GM19455 (cell line): ENCODE data around the gene HTR7.
"Not testable (repeated sequence)": the region's sequence is repeated elsewhere in the genome, so short reads cannot be mapped to it uniquely, and the experiment has no call there.

Experiments used
- ATAC-seq: cut with Tn5 transposase; IDR thresholded peaks from one replicate; pipeline ENCODE4 v1.9.1; 2021; ENCODE audit not compliant: unreplicated experiment

The HTR7 gene

DNA sequence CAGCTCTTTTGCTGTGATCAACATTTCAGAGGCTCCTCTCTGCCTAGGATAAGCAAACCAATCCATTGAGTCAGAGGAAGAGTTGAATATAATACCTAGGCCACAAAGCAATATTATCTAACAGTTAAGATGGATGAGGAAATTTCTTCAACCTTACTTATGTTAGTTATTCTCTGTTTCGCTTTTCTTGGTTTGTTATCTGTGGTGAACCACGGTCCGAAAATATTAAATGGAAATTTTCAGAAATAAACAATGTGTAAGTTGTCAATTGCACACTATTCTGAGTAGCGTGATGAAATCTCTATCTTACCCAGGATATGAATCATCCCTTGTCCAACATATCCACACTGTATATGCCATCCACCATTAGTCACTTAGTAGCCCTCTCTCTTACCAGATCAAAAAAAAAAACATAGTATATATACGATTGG is 1.5 kb upstream of the HTR7 start:
- no peak for ATAC-seq

DNA sequence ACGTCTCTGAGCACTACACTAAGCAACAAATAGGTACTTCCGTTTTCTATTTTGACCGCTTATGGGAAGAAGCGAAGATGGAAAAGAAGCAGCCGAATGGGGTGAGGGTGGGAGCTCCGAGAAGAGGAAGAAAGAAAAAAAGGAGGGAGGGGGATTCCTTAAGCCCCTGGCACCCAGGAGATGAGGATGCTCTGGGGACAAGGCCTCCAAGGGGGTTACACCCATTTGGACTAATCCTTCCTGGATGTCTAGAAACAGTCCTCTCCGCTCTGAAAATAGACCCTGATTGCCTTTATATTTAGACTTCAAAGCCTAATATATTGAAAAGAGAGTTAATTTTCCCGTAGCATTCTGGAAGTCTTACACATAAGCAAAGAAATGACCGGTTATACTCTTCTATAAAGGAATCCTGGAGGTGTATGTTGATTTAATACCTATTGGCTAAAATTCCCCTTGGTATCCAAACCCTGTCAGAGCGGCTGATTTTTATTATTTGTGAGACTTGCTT is 676 bp upstream of the HTR7 start:
- no peak for ATAC-seq

DNA sequence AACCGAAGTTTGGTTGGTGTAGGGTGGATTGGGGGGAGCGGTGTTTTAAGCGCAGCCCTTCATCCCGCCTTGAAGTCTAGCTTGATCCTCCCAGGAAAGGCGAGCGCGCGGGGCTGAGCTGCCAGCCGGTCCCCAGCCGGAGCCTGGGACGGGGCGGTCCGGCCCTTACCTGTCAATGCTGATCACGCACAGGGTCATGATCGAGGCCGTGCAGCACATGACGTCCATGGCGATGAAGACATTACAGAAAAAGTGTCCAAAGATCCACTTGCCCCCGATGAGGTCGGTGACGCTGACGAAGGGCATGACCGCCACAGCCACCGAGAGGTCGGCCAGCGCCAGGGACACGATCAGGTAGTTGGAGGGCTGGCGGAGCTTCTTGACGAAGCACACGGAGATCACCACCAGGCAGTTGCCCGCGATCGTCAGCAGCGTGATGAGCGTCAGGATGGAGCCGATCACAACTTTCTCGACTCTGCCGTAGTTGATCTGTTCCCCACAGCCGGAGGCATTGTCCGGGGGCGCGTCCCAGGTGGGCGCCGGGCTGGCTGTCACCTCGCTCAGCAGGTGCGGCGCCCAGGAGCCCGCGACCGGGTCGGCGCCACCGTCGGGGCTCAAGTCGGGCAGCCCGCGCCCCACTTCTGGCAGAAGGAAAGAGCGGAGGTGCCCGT is 740 bp downstream of the HTR7 start:
- no peak for ATAC-seq

DNA sequence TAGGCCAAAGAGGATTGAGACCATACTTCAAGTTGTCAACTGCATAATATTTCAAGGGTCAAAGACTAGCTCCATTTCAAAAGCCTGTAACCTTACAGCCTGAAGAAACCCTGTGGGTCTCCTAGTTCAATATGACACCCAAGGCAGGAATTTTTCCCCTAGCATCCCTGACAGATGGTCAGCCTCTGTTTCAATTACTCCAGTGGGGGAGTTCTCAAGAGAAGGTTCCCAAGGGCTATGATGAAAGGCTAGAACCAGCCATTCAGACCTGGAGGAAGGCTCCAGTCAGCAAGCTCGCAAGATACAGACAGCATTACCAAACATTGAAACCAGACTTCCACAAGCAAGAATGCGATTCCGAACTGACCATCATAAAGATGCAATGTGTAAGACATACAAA is 1.6 kb downstream of the HTR7 start:
- no peak for ATAC-seq

DNA sequence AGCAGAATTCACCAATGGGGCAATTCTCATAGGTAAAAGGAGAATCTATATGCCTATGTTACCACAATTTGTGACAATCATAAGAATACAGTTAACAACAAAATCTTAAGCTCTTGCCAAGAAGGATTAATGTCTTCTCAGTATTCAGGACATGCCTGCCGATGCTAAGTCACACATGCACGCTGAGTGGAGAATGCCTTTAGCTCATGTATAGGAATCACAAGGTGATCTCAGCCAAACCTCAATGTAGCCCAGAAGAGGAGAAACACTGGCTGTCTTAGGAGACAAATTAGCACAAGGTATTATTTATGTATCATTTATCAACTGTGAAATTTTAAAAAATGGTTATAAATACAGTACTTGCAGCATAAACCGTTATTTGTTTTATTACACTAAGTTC is 2.7 kb downstream of the HTR7 start:
- ATAC-seq = no peak

DNA sequence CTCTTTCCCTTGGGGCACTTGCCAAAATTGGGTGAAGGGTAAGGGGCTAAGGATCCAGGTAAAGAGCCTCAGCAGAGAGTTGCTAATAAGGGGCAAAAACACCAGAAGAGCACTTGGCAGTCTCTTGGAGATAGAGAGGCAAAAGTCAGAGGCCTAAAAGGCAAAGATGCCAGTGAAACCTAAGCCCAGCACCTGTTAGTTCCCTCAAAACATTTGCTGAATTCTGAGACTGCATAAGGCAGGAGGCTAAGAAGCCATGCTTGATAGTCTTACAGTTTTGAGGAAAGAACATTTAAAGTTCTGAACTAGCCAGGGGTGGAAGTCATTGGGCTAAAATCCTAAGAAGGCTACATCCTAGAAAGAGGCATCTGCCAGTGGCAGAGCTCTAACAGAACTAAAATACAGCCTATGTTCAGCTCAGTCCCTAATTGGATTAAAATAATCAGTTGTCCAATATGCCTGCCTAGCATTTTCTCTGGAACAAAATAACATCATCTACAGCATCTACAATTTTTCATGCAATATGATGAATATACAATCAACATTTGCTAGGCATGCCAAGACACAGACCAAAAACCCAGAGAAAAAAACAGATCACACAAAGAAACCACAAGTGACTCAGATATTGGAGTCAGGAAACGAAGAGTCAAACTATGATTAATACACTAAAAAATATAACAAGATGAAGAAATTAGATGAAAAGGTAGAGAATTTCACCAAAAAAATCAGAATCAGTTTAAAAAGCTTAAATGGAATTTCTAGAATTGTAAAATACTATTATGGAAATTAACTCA is 7.7 kb downstream of the HTR7 start:
- no peak for ATAC-seq

DNA sequence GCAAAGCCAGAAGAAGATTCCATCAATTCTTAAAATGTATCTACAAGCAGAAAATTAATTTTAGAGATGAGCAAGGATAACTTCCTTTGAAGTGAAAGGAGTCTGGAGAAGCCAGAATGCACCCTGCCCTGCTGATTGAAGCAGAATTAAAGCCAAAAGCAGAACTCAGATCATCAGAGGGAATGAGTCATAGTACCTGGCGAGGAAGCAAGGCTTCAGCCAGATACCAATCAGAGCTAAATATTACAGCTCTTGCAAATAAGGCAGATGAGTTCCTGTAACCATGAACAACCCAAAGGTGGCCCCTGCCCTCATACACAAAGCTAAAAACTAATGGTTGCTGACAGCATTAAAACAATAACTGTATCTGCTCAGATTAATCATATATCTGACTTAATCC is 10.4 kb downstream of the HTR7 start:
- no peak for ATAC-seq

DNA sequence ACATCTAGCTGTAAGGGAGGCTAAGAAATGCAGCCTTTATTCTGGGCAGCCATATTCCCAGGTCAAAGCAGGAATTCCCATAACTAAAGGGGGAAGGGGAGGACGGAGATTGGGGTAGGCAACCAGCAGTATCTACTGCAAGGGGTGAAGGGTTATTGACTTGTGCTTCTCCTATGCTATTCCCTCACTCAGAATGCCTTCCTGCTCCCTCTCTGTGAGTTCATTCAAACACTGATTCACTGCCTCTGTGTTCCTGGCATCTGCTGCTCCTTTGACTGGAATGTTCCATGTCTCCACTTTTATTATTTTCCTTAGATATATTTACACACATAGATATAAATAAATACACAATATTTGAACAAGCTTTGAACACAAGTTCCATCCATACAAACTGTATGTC is 11.1 kb downstream of the HTR7 start:
- ATAC-seq = no peak

DNA sequence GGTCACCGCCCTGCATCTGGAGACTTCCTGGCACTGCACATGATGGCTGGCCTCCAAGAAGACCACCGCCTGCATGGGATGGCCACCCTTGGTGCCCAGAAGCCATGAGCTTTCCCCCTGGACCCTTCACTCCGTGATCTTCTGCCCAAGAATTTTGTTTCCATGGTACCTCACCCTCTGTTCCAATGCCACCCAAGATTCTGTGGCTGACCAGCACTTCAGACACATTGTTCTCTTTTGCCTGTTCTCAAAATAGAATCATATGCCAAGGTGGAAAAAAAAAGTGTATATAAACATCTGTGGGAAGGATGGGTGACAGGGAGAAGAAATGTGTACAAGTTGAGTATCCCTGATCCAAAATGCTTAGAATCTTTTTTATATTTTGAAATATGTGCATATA is 12.1 kb downstream of the HTR7 start:
- no peak for ATAC-seq

DNA sequence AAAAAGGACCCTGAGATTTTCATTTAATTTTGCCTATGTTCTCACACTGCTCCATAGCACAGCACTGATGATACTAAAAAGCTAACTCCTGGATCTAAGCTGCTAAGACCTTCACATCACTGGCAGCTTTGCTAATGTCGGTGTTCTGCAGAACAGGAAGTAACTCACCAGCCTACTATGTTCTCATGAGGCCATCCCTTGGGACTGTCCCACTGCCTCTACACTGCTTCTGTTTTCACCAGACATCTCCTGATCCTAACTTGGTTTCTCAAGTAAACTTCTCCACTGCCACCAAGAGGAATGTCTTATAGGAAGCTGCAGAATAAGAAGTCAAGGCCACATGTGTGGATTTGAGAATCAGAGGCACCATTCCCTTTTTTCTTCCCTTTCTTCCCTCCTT is 15.1 kb downstream of the HTR7 start:
- no peak for ATAC-seq

DNA sequence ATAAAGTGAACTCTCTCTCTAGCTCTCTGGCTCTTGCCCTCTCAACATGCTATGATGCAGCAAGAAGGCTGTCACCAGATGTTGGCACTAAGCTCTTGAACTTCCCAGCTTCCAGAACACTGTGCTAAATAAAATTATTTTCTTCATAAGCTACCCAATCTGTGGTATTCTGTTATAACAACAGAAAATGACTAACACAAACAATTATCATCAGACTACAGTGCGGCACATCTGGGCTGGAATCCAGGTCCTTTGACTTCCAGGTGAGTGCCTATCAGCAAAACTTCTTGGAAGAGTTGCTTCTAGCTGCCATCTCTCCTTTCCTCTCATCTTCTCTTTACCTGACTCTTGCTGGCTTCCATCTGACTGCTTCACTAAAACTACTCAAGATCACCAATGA is 20.4 kb downstream of the HTR7 start:
- ATAC-seq = no peak

DNA sequence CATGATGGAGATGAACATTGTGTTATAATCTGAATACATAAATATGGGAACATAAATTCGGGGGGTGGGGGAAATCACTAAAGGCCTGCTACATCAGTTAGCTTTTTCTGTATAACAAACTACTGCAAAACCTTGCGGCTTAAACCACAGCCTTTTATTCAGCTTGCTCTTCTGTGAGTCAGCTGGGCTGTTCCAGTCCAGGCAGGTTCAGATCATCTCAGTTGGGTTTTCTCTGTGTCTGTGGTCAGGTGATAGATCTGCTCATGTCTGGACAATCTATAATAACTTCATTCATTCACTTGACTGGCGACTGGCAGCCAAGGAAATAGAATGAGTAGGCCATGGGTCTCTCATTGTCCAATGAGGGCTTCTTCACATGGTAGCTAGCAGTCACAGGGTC is 23.5 kb downstream of the HTR7 start:
- ATAC-seq = no peak

DNA sequence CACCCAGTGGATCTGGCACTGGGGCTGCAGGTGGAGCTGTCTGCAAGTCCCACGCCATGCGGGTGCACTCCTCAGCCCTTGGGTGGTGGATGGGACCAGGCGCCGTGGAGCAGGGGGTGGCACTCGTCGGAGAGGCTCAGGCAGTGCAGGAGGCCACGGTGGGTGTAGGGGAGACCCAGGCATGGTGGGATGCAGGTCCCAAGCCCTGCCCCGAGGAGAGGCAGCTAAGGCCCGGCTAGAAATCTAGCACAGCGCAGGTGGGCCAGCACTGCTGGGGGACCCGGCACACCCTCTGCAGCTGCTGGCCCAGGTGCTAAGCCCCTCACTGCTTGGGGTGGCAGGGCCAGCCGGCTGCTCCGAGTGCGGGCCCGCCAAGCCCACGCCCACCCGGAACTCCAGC is 25.7 kb downstream of the HTR7 start:
- ATAC-seq = no peak

DNA sequence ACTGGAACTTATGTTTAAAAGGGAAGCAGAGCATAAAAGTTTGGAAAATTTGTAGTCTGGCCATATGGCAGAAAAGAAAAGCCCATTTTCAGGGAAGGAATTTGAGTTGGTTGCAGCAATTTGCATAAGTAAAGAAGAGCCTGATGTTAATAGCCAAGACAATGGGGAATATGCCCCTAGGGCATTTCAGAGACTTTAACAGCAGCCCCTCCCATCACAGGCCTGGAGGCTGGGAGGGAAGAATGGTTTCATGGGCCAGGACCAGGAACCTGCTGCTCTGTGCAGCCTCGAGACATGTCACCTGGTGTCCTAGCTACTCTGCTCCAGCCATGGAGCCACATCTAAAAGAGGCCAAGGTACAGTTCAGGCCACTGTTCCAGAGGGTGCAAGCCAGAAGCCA is 35.3 kb downstream of the HTR7 start:
- no peak for ATAC-seq

DNA sequence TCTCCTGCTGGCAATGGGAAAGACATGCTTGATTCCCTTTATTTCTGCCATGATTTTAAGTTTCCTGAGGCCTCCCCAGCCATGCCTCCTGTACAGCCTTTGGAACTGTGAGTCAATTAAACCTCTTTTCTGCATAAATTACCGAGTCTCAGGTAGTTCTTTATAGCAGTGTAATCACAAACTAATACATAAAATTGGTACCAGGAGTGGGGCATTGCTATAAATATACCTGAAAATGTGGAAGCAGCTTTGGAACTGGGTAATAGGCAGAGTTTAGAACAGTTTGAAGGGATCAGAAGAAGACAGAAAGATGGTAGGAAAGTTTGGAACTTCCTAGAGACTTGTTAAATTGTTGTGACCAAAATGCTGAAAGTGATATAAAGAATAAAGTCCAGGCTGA is 36.0 kb downstream of the HTR7 start:
- not testable (repeated sequence) for ATAC-seq

DNA sequence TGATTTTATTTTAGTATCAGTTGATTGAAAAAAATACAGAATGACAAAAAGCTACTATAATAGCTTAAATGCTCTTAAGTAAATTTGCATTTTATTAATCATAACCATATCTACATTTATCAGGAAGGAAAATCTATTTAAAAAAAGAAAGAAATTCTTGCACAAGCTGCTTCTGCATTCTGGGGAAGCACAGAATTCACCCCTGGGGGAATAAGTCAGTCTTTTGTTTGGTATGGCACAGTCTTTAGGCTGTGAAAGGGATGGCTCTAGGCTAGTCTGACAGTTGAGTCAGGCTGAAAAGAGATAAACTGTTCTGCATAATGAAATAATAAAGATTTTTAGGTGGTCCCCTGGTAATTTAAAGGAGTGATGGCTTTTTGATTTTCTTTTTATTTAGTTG is 37.9 kb downstream of the HTR7 start:
- ATAC-seq = no peak

DNA sequence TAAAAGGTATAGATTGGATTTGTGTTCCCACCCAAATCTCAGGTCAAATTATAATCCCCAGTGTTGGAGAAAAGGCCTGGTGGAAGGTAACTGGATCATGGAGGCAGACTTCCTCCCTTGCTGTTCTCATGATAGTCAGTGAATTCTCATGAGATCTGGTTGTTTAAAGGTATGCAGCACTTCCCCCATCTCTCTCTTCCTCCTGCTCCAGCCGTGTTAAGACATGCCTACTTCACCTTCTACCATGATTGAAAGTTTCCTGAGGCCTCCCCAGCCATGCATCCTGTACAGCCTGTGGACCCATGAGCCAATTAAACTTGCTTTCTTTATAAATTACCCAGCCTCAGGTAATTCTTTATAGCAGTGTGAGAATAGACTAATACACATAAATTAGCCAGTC is 39.1 kb downstream of the HTR7 start:
- ATAC-seq = no peak

DNA sequence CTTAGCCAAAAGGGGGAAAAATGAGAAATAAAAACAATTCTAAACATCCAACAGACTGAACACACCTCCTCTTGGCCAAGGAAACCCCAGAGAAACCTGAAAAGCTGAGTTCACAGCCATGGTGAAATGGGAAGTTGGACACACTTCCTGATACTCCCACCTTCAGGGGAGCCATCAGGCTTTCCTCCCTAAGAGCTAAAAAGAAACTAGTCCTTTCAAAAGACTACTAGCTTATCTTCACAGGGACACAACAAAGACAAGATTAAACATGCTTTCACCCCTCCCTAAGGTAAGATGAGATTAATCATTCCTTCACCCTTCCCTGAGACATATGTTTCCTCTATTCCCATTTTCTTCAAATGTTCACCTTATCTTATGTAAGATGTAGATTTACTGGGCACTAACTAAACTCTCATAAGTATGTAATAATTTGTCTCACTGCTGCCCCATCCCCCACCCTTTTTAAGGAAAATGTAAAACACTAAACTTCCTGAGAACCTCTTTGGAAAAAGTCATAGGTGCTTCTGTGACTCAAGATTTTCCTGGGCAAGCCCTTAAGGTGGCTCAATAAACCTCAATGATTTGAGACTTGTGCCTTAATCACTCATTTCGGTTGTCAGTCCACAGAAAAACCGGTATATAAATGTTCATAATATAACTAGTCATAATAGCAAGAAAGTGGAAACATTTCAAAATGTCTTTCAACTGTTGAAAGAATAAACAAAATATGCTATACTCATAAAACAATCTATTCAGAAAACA is 40.5 kb downstream of the HTR7 start:
- ATAC-seq = no peak

DNA sequence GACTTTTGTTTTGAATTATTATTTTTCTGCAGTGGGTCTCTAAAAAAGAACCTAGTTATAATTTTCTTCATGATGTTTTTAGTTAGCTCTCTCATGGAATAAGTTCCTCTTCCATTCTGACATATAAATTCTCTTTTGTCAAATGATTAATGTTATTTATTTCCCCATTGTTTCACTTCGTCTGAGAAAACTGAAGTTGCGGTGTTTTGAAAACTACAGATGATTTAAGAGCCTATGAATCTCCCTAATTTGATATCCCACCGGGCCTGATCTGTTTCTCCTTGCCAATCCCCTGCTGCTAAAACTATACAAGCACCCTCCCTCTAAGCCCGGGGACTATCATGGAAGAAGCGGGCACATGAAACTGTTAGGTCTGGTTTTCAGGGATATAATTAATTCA is 41.4 kb downstream of the HTR7 start:
- no peak for ATAC-seq

DNA sequence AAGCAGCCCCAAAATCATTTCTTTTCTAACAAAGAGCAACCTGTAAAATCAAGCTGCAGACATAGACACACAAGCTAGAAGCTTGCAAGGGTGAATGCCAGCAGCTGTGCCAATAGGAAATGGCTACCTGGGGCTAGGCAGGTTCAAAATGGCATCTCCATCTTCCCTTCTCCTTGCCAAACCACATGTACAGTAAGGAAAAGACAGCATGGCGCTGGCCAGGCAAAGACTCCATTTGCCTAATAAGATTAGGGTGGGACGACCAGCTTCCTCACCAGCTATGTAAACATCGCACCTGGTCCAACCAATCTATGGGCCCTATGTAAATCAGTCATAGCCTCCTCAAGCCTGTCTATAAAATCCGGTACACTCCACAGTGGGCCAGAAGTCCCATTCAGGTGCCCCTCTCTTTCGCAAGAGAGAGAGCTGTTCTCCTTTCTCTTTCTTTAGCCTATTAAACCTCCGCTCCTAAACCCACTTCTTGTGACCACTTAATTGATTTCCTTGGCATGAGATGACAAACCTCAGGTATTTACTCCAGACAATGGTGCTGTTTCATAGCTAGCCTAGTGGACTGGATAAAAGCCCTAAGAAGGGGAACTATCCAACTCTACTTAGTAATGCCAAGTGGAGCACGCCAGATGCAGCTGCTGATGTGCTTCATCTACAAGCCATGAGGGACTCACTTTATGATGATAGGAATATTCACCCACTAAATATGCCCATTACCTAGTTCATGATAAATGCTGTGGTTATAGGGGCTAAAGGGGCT is 44.1 kb downstream of the HTR7 start:
- ATAC-seq = no peak

DNA sequence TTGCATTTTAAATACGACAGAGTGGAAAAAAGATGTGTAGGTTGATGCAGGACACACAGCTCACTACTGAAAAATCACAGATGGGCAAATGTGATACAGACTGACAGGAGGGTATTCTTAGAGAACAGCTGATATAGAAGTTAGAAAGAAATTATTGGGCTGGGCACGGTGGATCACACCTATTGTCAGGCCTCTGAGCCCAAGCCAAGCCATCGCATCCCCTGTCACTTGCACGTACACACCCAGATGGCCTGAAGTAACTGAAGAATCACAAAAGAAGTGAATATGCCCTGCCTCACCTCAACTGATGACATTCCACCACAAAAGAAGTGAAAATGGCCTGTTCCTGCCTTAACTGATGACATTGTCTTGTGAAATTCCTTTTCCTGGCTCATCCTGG is 50.7 kb downstream of the HTR7 start:
- ATAC-seq = not testable (repeated sequence)
